Inflammatory macrophage treated with lipopolysaccharide for 4 hours (primary cell): Measurements from ENCODE around the gene MYH11.

Experiments
- DNase-seq: peaks from one replicate; pipeline ENCODE4 v3.0.0-alpha.2; 2020

MYH11 gene

GRCh38 chr16:15775209-15775608 lies 81.6 kb downstream of the MYH11 start:
- DNase-seq, result no peak

DNA sequence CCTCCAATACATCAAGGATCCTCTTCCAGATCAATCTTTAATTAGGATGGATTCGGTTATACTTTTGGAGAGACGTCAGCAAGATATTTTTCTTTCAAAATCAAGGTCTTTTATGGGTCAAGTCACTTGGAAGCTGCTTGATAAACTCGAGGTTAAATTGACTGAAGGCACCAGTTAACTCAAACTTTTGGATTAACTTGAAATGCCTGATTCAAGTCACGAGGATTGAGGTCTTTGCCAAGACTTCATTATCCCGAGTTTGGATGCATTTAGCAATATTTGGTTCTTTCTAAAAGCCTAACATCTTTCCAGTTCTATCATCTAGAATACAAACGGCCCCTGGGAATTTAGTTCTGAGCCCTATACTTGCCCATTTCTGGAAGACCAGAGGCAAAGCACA lies 82.9 kb downstream of the MYH11 start:
- DNase-seq, result no peak

- DNase-seq, result no peak
These were observed 84.1 kb downstream of the MYH11 start for GRCh38 chr16:15772579-15773293.

DNA sequence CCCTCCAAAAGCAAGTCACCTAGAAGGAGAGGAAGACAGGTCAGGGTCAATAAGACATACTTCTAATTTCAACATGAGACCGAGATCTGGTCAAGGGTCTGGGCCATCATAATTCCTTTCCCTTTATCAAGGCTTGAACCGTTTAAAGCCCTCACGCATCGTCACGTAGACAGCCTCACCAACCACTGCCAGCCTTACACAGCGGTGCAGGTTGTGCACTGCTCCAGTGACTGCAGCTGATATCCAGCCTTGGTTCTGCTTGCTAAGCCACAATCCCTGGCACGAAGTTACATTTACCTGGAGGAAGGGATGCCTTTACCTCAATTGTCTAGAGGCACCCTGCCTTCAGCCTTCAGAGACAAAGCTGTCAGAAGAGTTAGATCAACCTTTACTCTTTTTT lies 85.1 kb downstream of the MYH11 start:
- DNase-seq, result no peak

DNA sequence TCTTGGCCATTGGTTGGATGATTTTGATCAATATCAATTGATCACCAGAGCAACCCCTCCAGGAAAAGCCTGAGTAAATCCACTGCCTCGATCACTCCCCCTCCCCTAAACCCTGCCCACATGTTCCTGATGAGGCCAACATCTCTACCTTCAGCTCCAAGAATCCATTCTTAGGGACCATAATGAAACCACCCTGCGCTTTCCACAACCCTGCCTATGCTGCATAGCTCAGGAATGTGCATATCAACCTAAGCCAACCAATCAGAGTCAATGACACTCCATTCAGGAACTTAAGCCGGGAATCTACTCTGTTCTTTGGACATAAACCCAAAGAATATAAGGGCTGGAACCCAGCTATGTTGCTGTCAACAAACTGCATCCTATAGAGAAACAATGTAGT lies 86.3 kb downstream of the MYH11 start:
- no peak for DNase-seq

DNA sequence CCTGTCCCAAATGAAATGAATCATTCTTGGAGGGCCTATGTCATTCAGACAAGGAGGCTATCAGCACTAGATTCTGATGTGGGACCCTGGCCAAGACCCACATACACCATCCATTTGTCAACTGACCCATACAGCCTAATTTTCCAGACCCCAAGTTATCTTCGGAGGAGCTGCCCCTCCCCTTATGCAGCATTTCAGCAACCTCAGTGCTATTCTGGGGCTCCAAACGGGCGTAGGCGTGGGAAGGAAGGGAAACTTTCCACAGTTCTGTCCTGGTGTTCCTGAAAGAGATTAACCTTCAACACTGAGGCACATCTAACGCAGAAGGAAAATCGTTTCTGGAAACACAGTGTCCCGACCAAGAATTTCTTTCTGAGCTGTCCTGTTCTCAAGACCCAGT lies 86.7 kb downstream of the MYH11 start:
- no peak for DNase-seq

- DNase-seq, result no peak
These were observed 87.6 kb downstream of the MYH11 start for GRCh38 chr16:15769239-15769638.

DNA sequence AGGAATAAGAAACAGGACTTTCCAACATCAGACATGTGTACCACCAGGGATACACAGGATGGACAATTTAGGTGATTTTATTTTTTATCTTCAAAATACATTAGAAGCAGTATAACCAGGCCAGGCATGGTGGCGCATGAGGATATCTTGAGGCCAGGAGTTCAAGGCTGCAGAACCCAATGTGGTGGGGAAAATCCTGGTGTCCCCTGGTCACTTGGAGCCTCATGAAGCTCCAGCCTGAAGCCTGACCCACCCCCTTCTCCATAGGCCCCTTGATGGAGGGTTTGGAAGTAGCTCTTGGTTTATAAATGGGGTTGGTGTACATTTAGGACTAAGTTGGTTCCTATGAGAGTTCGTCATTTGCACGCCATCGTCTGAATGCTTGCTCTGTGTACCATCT lies 88.6 kb downstream of the MYH11 start:
- no peak for DNase-seq

- DNase-seq, result no peak
These were observed 89.9 kb downstream of the MYH11 start for GRCh38 chr16:15766918-15767317.

GRCh38 chr16:15765880-15766279 lies 90.9 kb downstream of the MYH11 start:
- DNase-seq, result peak; percentile 46

DNA sequence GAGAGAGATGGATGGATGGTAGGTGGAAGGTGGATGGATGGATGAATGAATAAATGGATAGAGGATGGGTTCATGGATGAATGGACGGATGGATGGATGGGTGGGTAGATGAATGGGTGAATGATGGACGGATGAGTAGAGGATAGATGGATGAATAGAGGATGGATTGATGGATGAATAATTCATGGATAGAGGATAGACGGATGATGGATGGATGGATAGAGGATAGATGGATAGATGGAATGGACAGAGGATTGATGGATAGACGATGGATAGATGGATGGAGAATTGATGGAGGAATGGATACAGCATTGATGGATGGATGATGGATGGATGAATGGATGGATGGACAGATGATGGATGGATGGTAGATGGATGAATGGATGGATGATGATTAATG lies 91.7 kb downstream of the MYH11 start:
- no peak for DNase-seq

DNA sequence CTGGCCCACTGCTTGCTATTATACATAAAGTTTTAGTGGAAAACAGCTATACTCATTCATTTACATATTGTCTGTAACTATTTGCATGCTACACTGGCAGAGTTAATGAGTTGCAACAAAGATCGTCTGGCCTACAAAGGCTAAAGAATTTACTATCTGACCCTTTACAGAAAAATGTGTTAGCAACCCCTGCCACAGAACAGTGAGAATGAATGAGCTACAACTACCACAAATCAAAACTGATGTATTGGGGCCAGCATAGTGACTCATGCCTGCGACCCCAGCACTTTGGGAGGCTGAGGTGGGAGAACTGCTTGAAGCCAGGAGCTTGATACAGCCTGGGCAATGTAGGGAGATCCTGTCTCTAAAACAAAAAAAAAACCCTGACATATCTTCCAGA lies 92.7 kb downstream of the MYH11 start:
- DNase-seq, result no peak

DNA sequence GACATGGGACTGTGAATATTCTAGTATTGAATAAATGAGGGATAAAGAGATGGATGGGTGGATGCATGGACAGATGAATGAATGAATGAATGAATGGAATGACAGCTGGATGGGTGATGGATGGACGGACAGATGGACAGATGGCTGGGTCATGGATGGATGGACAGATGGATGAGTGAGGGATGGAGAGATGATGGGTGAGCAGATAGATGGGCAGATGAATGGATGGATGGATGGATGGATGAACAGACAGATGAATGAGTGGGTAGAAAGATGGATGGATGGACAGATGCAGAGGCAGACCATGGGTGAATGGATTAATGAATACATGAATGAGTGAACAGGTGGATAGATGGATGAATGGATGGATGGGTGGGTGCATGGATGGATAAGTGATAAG lies 96.7 kb downstream of the MYH11 start:
- no peak for DNase-seq

- DNase-seq, result no peak
These were observed 97.8 kb downstream of the MYH11 start for GRCh38 chr16:15759070-15759469.

- DNase-seq, result no peak
These were observed 99.1 kb downstream of the MYH11 start for GRCh38 chr16:15757630-15758251.

- no peak for DNase-seq
These were observed 99.8 kb downstream of the MYH11 start for GRCh38 chr16:15757077-15757386.

DNA sequence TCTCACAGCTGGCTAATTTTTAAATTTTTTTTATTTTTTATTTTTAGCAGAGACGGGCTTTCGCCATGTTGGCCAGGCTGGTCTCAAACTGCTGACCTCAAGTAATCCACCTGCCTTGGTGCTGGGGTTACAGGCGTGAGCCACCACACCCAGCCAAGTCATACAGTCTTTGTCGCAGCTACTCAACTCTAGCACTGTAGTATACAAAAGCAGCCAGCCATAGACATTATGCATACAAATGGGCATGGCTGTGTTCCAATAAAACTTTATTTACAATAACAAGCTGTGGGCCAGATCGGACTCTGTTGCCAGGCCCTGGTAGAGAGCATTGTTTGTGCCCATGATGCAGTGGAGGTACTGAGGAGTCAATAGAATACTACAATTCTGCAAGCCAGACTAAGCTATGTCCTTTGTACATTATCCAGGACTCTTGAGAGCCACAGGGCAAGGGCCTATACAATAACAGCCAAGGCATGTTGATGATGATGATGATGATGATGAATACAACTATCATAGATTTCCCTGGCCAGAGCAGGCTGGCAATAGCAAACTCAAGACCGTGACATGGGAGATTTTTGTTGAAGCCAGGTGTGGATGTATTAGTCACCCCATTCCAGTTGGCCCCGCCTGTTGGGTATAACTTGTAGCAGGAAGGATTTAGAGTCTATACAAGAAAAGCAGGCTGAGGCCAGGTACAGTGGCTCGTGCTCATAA lies 101.8 kb downstream of the MYH11 start:
- no peak for DNase-seq

DNA sequence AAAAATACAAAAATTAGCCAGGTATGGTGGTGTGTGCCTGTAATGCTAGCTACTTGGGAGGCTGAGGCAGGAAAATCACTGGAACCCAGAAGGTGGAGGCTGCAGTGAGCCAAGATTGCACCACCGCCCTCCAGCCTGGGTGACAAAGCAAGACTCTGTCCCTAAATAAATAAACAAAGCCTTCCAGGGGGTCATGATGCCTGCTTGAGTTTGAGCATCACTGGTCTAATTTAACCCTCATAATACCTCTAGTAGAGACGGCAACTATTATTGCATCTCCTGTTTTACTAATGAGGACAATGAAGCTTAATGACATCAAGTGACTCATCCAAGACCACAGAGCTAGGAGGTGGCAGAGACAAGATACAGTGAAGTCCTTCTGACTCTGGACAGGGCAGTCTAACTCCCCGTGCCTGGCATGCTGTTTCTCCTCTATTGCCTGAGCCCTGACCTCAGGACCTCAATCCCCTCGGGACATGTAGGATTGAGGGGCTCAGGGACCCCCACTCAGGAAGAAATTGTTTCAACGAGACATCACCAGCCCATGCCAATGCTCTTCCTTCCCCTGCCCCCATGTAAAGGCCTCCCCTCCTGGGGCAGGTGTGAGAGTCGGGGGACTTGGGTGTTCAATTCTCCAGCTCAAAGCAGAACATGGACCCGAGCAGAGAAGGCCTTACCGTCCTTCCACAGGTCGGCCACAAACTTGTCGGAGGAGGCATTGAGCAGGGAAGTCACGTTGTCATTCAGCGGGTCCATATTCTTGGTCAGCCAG lies 103.9 kb downstream of the MYH11 start:
- DNase-seq, result no peak

DNA sequence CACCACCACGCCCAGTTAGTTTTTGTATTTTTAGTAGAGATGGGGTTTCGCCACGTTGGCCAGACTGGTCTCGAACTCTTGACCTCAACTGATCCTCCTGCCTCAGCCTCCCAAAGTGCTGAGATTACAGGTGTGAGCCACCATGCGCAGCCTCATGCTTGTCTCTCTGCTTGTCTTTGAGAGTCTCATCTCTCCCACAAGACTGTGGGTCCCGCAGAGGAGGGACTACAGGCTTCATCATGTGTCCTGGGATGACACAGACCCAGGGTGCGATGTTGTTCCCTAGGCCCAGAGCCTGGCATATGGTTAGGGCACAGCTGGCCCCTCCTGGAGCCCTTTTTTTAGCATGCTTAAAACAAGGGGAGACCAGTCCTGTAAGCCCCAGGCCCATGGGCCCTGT lies 104.9 kb downstream of the MYH11 start:
- DNase-seq, result no peak

- DNase-seq, result no peak
These were observed 106.8 kb downstream of the MYH11 start for GRCh38 chr16:15749985-15750384.

DNA sequence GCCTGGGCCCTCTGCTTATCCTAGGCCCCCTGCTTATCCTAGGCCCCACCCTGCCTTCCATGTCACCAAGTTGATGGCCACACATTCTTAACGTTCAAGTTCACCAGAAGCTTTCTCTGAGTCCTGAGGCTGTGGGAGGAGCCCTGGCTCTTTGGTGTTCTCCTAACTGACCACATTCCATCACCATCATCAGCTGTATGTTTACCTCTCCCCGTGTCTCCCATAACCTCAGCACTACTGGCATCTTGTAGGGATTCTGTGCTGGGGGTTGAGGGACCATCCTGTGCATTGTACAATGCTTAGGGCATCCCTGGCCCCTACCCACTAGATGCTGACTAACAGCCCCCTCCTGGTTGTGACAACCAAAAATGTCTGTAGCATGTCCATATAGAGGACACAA lies 107.5 kb downstream of the MYH11 start:
- DNase-seq, result no peak

- no peak for DNase-seq
These were observed 108.2 kb downstream of the MYH11 start for GRCh38 chr16:15748654-15749053.

GRCh38 chr16:15747937-15748336 lies 108.9 kb downstream of the MYH11 start:
- no peak for DNase-seq

DNA sequence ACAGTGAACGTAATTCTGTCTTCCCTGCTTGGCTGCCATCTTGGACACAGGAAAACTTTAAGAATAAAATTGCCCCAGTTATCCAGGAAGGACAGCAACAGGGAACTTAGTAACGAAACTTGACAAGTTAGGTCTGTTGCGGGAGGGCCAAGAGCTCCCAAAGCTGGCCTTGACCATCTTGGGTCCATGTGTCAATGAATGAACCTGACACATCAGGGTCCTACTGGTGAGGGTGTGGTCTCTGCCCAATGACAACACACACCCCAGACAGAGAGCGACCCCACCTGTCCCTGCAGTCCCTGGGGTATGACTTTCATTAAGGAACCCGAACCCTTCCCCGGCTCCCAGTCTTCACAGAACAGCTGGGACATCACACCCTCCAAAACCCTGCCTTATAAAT lies 110.5 kb downstream of the MYH11 start:
- DNase-seq, result no peak
